ENCODE measurements around the gene UBE2N. TPM values are rescaled to one million over a fixed set of nuclear protein-coding genes. Genes with fewer than 3 reads are reported as not detected.

Gene UBE2N
- total RNA-seq, 1 experiment from 2014 or later = 82.1 TPM

DNA sequence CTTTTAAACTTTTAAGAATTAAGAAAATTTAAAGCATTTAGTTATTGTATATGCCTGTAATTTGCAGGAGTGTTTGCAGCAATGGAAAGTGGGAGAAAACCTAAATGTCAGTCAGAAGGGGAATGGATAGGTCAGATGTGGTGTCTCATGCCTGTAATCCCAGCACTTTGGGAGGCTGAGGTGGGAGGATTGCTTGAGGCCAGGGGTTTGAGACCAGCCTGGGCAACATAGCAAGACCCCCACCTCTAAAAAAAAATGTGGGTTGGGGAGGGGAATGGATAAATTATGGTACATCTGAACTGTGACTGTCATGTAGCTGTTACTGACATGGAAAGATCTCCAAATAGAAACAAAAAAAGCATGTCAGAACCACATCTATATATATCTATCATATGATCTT, 27.6 kb upstream of the UBE2N start:
- no peaks in the 10 kb centered on the region for H3K9me2 ChIP-seq (ENCODE audit: insufficient read depth)
- DNase-seq = no peak
- H3K27me3 ChIP-seq (ENCODE audit: insufficient read depth, low read depth) = no peaks in the 10 kb centered on the region
- H3K36me3 ChIP-seq (ENCODE audit: low read depth) = peaks cover 20% of the 10 kb centered on the region; the same call in 1 of the 2 replicates
- peaks cover 20% of the 10 kb centered on the region; the same call in 1 of the 2 replicates for H3K4me1 ChIP-seq (replicated peaks; ENCODE audit: insufficient read depth)
- no peaks in the 10 kb centered on the region for H3F3A ChIP-seq (ENCODE audit: insufficient read depth, low read depth)
- TF ChIP-seq CTCF (conservative IDR thresholded peaks at IDR 0.05) (no peak), EZH2 (IDR thresholded peaks at IDR 0.05; ENCODE audit: low read depth) (no peak)
- H3K4me3 ChIP-seq = no peak overlapping the region
- H4K20me1 ChIP-seq (ENCODE audit: insufficient read depth) = no peaks in the 10 kb centered on the region
- H3K27ac ChIP-seq = no peak overlapping the region
- peaks cover 42% of the 10 kb centered on the region for H3K79me2 ChIP-seq (ENCODE audit: low read depth)
- intact Hi-C loops (cut with micrococcal nuclease; ENCODE audit: unreplicated experiment) = no loop called here
- H3K4me2 ChIP-seq = peak overlapping the region; percentile 93; the same call in 1 of the 2 replicates
- H2AFZ ChIP-seq = no peak overlapping the region
- ChIA-PET POLR2A (ENCODE audit: unreplicated experiment) (no interaction called here), CTCF (interaction anchor here (0.6 kb wide), 2 partner anchors 33 to 478 kb away, joined by 3 read pairs; no protein-coding TSS in a partner anchor)
- no TSS peak for BruUV-seq (replicated peaks)
- H3K9me3 ChIP-seq (ENCODE audit: insufficient read depth, low read depth) = no peaks in the 10 kb centered on the region

- DNase-seq = no peak
- Histone ChIP-seq H3K36me3 (ENCODE audit: low read depth) (peaks cover 14% of the 10 kb centered on the region; the same call in 1 of the 2 replicates), H3F3A (ENCODE audit: insufficient read depth, low read depth) (no peaks in the 10 kb centered on the region), H3K79me2 (ENCODE audit: low read depth) (peaks cover 42% of the 10 kb centered on the region), H3K9me2 (ENCODE audit: insufficient read depth) (no peaks in the 10 kb centered on the region), H3K4me3 (peak overlapping the region; percentile 87), H3K9me3 (ENCODE audit: insufficient read depth, low read depth) (no peaks in the 10 kb centered on the region), H3K27me3 (ENCODE audit: insufficient read depth, low read depth) (no peaks in the 10 kb centered on the region), H3K4me1 (replicated peaks; ENCODE audit: insufficient read depth) (peaks cover 20% of the 10 kb centered on the region; the same call in 1 of the 2 replicates), H2AFZ (peak overlapping the region; percentile 89), H4K20me1 (ENCODE audit: insufficient read depth) (no peaks in the 10 kb centered on the region), H3K4me2 (peak overlapping the region; percentile 93), H3K27ac (peak overlapping the region; percentile 88)
- POLR2A ChIA-PET (ENCODE audit: unreplicated experiment) = interaction anchor here (0.6 kb wide), 1 partner anchor 589 kb away, joined by 3 read pairs; no protein-coding TSS in a partner anchor
- CTCF ChIA-PET = interaction anchor here (1.4 kb wide), 1 partner anchor 634 kb away, joined by 3 read pairs; no protein-coding TSS in a partner anchor
- TF ChIP-seq EZH2 (IDR thresholded peaks at IDR 0.05; ENCODE audit: low read depth) (no peak), CTCF (conservative IDR thresholded peaks at IDR 0.05) (no peak)
- intact Hi-C loops (cut with micrococcal nuclease; ENCODE audit: unreplicated experiment) = no loop called here
- BruUV-seq (replicated peaks) = no TSS peak
Measured at GRCh38 chr12:93468008-93468371, 26.2 kb upstream of the UBE2N start.

GRCh38 chr12:93467351-93468007, 25.7 kb upstream of the UBE2N start, which contains the start of gene MRPL42:
Gene MRPL42, plus strand, starts transcription at chr12:93467514. Its CDS starts 1,772 bp downstream, at chr12:93469286.
- H3K9me3 ChIP-seq (ENCODE audit: insufficient read depth, low read depth) = no peaks in the 10 kb centered on the region
- H4K20me1 ChIP-seq (ENCODE audit: insufficient read depth) = no peaks in the 10 kb centered on the region
- peak within 1 kb of the TSS; percentile 93 for H3K4me2 ChIP-seq
- H3K79me2 ChIP-seq (ENCODE audit: low read depth) = peaks cover 39% of the 10 kb centered on the region
- CTCF ChIA-PET = interaction anchor here (0.5 to 1.4 kb wide), 2 partner anchors 21 to 635 kb away, joined by 3 to 9 read pairs; no protein-coding TSS in a partner anchor
- POLR2A ChIA-PET (ENCODE audit: unreplicated experiment) = interaction anchor here (0.6 kb wide), 1 partner anchor 588 kb away, joined by 3 read pairs; no protein-coding TSS in a partner anchor
- peaks cover 14% of the 10 kb centered on the region; the same call in 1 of the 2 replicates for H3K36me3 ChIP-seq (ENCODE audit: low read depth)
- TF ChIP-seq EZH2 (IDR thresholded peaks at IDR 0.05; ENCODE audit: low read depth) (no peak), CTCF (conservative IDR thresholded peaks at IDR 0.05) (peak; percentile 78)
- peak; percentile 75 to 88 for DNase-seq
- H3F3A ChIP-seq (ENCODE audit: insufficient read depth, low read depth) = no peaks in the 10 kb centered on the region
- H3K4me3 ChIP-seq = peak within 1 kb of the TSS; percentile 87
- no peaks in the 10 kb centered on the region for H3K9me2 ChIP-seq (ENCODE audit: insufficient read depth)
- peak within 1 kb of the TSS; percentile 89 for H2AFZ ChIP-seq
- intact Hi-C loops (cut with micrococcal nuclease; ENCODE audit: unreplicated experiment) = loop anchor here (1.0 kb wide), 1 partner anchor 25 kb away; no protein-coding TSS in a partner anchor
- BruUV-seq (replicated peaks) = TSS peak; percentile 76
- H3K27ac ChIP-seq = peak within 1 kb of the TSS; percentile 88
- H3K4me1 ChIP-seq (replicated peaks; ENCODE audit: insufficient read depth) = peaks cover 20% of the 10 kb centered on the region; the same call in 1 of the 2 replicates
- H3K27me3 ChIP-seq (ENCODE audit: insufficient read depth, low read depth) = no peaks in the 10 kb centered on the region

Measured in PC-9 (cell line).